CD4-positive, alpha-beta T cell treated with Interleukin-6 for 4 hours (primary cell): ENCODE data around the gene B4GALNT3.

Experiments
- DNase-seq: peaks from one replicate; pipeline ENCODE4 v3.0.0-alpha.2; 2020; ENCODE audit warnings: mixed read lengths

The B4GALNT3 gene

DNA sequence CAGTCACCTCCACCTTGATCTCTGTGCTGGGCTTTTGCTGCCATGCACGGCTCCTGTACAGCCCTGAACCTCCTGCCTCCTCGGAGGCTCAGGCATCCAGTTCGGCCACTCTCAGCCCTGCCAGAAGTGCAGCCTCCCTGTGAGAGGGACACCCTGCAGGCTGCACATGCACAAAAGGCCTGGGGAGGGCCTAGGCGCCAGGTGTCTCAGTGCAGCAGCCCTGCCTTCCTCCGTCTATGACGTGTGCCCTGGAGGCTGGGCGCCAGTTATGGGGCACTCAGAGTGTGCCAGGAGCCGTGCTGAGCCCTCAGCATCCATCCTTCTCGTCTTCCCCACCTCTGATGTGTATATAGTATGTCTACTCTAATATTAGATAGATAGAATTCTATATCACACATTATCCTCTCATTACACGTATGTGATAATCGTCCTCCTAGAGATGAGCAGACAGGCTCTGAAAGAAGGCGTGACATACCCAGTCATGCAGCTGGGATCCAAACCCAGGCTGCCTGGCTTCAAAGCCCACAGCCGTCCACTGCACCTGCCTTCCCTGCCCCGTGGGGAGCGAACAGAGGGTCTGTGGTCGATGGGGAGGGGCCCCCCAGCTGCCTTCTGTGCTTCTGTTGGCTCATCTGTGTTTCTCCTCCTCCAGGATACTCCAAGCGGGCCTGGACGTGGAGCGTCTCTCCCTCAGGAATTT lies 101.1 kb downstream of the B4GALNT3 start:
- peak; percentile 37 for DNase-seq

DNA sequence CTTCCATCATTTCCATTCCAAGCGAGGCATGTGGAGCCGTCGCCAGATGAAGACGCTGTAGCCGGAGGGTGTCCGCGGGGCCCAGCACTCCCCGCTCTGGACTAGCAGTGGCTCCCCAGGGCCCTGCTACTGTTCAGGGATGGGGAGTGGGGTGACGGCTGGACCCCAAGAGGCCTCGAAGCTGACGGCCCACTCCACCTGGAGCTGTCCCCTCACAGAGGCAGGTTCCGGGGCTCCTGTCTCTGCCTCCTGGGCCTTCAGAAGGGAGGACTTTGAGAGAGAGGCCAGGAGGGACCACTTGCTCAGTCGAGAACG lies 101.6 kb downstream of the B4GALNT3 start:
- no peak for DNase-seq

DNA sequence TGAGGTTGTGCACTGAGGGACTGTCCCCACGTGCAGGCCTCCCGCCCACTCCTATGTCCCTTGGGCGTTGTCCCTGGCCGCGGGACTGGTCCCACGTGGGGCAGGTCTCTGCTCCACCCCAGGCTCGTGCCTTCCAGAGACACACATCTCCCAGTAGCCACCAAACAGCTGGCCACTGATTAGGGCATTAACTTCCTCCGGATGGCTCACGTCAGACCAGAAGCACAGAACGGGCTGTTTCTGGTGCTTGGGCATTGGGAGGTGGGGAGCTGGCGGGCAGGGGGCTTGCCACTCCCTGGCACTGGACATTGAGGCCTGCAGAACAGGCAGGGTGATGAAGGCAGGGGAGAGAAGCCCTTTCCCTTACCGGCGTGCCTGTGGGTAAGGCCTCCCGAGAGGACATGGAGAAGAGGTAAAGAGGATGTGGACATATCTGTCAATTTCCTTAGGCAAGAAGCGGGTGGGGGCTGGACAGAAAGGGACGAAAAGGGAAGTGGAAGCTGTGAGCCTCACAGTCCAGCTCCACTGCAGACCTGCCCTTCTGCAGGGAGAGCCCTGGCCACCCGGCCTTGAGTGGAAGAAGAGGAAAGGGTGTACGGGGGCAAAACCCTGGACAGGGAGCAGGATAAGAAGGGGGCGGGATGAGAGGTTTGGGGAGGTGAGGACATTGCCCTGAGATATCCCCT lies 102.3 kb downstream of the B4GALNT3 start:
- DNase-seq: no peak

DNA sequence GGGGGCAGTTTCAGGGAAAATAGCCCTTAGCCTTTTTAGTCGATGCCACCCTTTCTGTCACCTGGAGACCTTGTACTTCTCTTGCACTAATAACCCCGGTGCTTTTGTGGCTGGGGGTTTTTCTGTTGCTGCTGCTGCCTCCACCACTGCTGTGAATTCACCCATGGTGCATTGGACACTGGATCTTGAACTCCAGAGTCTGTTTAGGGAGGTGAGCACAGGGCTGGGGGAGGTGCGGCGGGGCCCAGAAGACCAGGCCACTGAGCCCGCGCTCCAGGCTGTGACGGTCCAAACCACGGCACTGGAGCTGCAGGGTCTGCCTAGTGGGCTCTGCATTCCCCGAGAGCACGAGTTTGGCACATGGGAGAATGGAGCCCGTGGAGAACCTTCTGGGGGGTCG lies 102.9 kb downstream of the B4GALNT3 start:
- DNase-seq: no peak

- peak; percentile 84 for DNase-seq
Measured at GRCh38 chr12:563250-563781, 103.6 kb downstream of the B4GALNT3 start.

DNA sequence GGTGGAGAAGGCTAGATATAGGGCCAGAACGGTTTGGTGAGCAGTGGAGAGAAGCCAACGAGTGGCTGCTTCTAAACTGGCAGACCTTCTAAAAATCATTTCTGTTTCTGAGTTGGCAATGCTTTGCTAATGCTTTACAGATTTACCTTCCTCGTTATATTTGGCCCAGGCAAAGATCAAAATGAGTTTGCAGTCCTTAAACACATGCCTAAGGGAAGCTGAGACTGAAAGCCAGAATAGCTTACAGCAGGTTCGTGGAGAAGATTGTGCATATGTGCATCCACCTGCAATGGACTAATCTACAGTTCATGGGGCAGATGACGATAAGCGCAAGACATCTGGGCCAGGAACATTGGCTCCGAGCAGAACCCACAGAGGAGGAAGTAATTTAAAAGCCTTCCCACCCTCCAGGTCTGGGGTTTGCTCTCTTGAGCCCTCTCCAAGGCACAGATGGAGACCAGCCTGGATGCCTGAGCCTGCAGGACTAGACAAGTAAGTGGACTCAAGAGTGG lies 104.1 kb downstream of the B4GALNT3 start:
- DNase-seq: peak; percentile 28

- no peak for DNase-seq
Measured at GRCh38 chr12:565161-565560, 105.4 kb downstream of the B4GALNT3 start.

DNA sequence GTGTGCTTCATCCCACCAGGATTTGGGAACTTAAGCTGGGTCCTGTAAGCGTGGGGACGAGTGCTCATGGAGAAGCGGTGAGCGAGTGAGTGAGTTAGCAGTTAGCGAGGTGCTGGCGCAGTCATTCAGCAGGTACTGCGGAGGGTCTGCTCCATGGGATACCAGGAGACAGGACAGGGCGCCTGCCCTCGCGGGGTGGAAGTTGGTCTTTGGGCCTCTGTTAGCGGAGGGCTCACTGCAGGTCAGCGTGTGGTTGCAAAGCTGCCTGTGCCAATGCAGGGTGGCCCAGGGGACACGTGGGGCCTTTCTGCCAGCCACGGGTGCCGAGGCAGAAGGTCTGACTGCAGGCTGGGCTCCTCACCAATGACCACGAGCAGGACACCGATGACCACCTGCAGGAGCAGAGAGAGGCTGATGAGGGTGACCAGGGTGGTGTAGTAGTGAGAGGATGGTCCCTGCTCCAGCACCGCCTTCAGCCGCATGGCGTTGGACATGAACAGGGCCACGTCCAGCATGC lies 105.9 kb downstream of the B4GALNT3 start:
- no peak for DNase-seq

- no peak for DNase-seq
Measured at GRCh38 chr12:568486-568885, 108.7 kb downstream of the B4GALNT3 start.

- no peak for DNase-seq
Measured at GRCh38 chr12:569091-569676, 109.4 kb downstream of the B4GALNT3 start.

- peak; percentile 92 for DNase-seq
Measured at GRCh38 chr12:569803-570434, 110.2 kb downstream of the B4GALNT3 start.

- no peak for DNase-seq
Measured at GRCh38 chr12:570435-570920, 110.7 kb downstream of the B4GALNT3 start.

DNA sequence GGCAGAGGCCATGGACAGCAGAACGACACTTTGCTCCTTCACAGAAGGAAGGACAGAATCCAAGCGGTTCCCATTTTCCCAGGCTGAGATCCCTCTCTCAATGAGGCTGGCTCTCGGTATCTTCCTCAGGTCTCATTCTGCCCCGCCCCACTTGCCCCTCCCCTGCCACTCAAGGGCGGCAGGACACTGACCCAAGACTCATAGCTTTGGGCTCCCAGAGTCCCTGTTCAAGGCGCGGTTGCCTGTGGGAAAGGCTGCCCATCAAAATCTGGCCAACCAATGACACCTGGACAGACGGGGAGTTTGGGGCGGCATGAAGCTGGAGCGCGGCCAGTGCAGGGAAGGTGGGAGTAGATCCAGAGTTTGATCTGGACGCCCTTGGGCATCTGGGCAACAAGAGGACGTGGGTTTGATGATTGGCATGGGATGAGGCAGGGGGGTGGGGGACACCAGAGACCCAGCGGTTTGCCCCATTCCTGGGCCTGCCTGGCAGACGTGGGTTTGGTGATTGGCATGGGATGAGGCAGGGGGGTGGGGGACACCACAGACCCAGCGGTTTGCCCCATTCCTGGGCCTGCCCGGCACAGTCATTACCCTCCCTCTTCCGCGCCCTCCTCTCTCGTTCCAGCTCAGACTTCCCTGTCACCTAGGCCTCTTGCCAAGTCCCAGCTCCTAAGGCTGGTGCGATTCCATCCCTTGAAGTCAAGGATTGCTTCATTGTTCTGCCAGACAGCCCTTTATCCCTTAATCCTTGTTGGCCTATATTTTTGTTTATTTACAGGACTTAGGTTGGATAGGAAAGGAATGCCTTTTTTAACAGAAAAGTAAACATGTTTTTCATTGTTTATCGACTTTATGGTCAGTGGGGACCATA lies 111.4 kb downstream of the B4GALNT3 start:
- no peak for DNase-seq

GRCh38 chr12:571795-572531 lies 112.2 kb downstream of the B4GALNT3 start:
- DNase-seq: no peak

GRCh38 chr12:572532-572899 lies 112.8 kb downstream of the B4GALNT3 start:
- DNase-seq: no peak

GRCh38 chr12:573232-573631 lies 113.5 kb downstream of the B4GALNT3 start:
- no peak for DNase-seq

GRCh38 chr12:574475-575128 lies 114.9 kb downstream of the B4GALNT3 start:
- no peak for DNase-seq

DNA sequence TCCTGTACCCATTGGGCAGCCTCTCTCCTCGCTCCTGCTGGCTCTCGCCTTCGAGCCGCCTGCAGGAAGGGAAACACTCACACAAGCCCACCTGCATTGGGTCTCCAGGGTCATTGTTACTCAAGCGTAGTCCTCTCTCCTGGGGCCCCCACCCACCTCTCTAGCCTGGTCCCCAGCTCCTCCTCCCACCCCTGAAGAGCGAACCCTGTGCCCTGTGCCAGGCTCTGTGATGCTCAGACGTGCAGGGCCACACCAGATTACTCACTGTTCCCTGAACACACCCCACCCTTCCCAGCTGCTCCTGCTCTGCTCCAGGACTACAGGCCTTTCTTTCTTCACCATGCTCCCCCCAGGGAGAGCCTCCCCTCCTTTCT lies 115.4 kb downstream of the B4GALNT3 start:
- no peak for DNase-seq

DNA sequence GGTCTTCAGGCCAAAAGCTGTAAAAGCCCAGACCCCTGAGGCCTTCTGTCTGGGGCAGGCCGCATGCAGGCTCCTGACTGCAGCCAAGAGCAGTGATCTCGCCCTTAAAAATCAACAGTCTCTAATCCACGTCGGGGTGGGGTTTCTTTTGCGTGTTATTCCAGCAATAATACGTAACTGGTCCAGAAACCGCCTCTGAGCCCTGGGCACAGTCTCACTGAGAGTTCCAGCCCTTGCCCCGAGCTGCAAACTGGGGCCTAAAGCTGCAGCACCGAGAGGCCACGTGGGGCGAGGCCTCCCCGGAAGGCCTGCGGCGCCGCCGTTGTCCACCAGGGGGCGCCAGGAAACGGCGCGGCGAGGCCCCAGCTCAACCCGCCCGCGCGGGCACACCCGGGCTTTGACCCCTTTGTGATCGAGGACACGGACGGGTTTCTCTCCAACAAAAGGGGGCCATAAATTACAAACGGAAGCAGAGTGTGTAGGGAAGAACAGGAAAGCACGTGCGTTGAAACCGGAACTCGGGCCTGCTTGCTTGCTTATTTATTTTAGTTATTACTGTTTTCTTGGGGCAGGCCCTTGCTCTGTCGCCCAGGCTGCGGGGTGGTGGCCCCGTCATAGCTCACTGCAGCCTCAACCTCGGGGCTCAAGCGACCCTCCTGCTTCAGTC lies 116.3 kb downstream of the B4GALNT3 start:
- peak; percentile 86 for DNase-seq

GRCh38 chr12:576615-577110 lies 116.9 kb downstream of the B4GALNT3 start:
- DNase-seq: no peak
